ENCODE data around the gene DNAJB5. TPM values are rescaled to one million over a fixed set of nuclear protein-coding genes. Genes with fewer than 3 reads are reported as not detected.
A peak's percentile ranks its signal among the peaks of the same experiment; 100 is the strongest.

The DNAJB5 gene
- total and polyA plus RNA-seq, 9 of the 15 experiments (the other 6 are each of a cell fraction or from before 2014, with no cell fraction given) = 0.15 to 7.4 (median 3.7) TPM

GRCh38 chr9:35023443-35023842 lies 33.9 kb downstream of the DNAJB5 start (continued):
- peak; percentile 64; the same call in 1 of the 2 replicates for TF ChIP-seq SMARCE1 (IDR thresholded peaks at IDR 0.05)
- peak; percentile 86 for TF ChIP-seq SPI1 (IDR thresholded peaks at IDR 0.05; ENCODE audit: borderline replicate concordance, low read depth, low read length)
- TF ChIP-seq, protein P1, sequence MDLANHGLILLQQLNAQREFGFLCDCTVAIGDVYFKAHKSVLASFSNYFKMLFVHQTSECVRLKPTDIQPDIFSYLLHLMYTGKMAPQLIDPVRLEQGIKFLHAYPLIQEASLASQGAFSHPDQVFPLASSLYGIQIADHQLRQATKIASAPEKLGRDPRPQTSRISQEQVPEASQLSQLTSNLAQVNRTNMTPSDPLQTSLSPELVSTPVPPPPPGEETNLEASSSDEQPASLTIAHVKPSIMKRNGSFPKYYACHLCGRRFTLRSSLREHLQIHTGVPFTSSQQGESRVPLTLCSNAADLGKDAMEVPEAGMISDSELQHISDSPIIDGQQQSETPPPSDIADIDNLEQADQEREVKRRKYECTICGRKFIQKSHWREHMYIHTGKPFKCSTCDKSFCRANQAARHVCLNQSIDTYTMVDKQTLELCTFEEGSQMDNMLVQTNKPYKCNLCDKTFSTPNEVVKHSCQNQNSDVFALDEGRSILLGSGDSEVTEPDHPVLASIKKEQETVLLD (IDR thresholded peaks at IDR 0.05) = peak; percentile 39; the same call in 1 of the 2 replicates
- peak; percentile 80 for TF ChIP-seq DPF2 (IDR thresholded peaks at IDR 0.05)
- TF ChIP-seq, protein P2, sequence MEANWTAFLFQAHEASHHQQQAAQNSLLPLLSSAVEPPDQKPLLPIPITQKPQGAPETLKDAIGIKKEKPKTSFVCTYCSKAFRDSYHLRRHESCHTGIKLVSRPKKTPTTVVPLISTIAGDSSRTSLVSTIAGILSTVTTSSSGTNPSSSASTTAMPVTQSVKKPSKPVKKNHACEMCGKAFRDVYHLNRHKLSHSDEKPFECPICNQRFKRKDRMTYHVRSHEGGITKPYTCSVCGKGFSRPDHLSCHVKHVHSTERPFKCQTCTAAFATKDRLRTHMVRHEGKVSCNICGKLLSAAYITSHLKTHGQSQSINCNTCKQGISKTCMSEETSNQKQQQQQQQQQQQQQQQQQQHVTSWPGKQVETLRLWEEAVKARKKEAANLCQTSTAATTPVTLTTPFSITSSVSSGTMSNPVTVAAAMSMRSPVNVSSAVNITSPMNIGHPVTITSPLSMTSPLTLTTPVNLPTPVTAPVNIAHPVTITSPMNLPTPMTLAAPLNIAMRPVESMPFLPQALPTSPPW (CRISPR knock-in tag; IDR thresholded peaks at IDR 0.05) = peak; percentile 15; the same call in 1 of the 2 replicates
- peak; percentile 63 for TF ChIP-seq DMBX1 (CRISPR knock-in tag; IDR thresholded peaks at IDR 0.05; ENCODE audit: borderline replicate concordance)
- peak; percentile 26 to 47; a peak in 2 of 4 replicates for TF ChIP-seq TRIM24 (IDR thresholded peaks at IDR 0.05)
- TF ChIP-seq ZNF592 (IDR thresholded peaks at IDR 0.05) = peak; percentile 62; the same call in 1 of the 2 replicates
- TF ChIP-seq FOSL1 (tag; conservative IDR thresholded peaks at IDR 0.05) = peak; percentile 39; the same call in 1 of the 2 replicates
- peak; percentile 46; the same call in 1 of the 2 replicates for TF ChIP-seq TAL1 (IDR thresholded peaks at IDR 0.05)
- peak; percentile 55; the same call in 1 of the 2 replicates for TF ChIP-seq EP300 (IDR thresholded peaks at IDR 0.05; ENCODE audit: low read length)
